GM12892 (cell line): ENCODE data around the gene PNLIPRP2.

ENCODE experiments used
- POLR2A ChIP-seq: IDR thresholded peaks from 2 replicates; pipeline ENCODE4 v1.6.1; 2011; ENCODE audit warnings: low read depth, low read length, control low read depth
- POLR2AphosphoS5 ChIP-seq: IDR thresholded peaks from 2 replicates; pipeline ENCODE4 v1.6.1; 2011; ENCODE audit warnings: low read depth, low read length, control low read depth

GRCh38 chr10:116574797-116575196, 46.0 kb upstream of the PNLIPRP2 start:
- TF ChIP-seq POLR2A: no peak
- TF ChIP-seq POLR2AphosphoS5: no peak
